Endothelial cell of umbilical vein (primary cell): ENCODE results near the gene THAP4.

ENCODE experiments used
- EZH2 ChIP-seq: IDR thresholded peaks from 2 replicates; pipeline ENCODE4 v1.6.1; 2012; ENCODE audit warnings: borderline replicate concordance, low read depth, mild to moderate bottlenecking, moderate library complexity, low read length, inconsistent platforms; ENCODE audit not compliant: severe bottlenecking
- FOS ChIP-seq: IDR thresholded peaks from 2 replicates; pipeline ENCODE4 v1.6.1; 2011; ENCODE audit warnings: mild to moderate bottlenecking, low read length, moderate library complexity, borderline replicate concordance; ENCODE audit not compliant: insufficient read depth
- GATA2 ChIP-seq: IDR thresholded peaks from 2 replicates; pipeline ENCODE4 v1.7.0; 2011; ENCODE audit warnings: low read depth, mild to moderate bottlenecking, moderate library complexity, mixed read lengths, low read length; ENCODE audit not compliant: insufficient read length, insufficient read depth
- JUN ChIP-seq: IDR thresholded peaks from 2 replicates; pipeline ENCODE4 v1.6.1; 2011; ENCODE audit warnings: borderline replicate concordance, low read depth; ENCODE audit not compliant: insufficient read length, insufficient read depth
- MYC ChIP-seq: IDR thresholded peaks from one replicate; pipeline ENCODE4 v1.6.1; 2011; ENCODE audit warnings: mild to moderate bottlenecking, low read depth, low read length
- POLR2A ChIP-seq: IDR thresholded peaks from 2 replicates; pipeline ENCODE4 v1.6.1; 2012; ENCODE audit warnings: low read depth, mild to moderate bottlenecking, control low read depth, low read length
- POLR2AphosphoS5 ChIP-seq: IDR thresholded peaks from 2 replicates; pipeline ENCODE4 v1.6.1; 2012; ENCODE audit warnings: low read depth, mild to moderate bottlenecking, control low read depth, low read length, moderate library complexity; ENCODE audit not compliant: insufficient read depth
- TF ChIP-seq, protein P1 (sequence below), 2 donors: IDR thresholded peaks; 1 replicate in 1 of 2; 2 replicates in 1 of 2; pipeline ENCODE4 v1.5.1; 2011; ENCODE audit warnings: low read length in 2 of 2, mild to moderate bottlenecking in 2 of 2, moderate library complexity in 2 of 2, control low read depth in 1 of 2, inconsistent platforms in 1 of 2, low read depth in 1 of 2; ENCODE audit not compliant: insufficient read depth in 1 of 2; ENCODE audit errors: extremely low read depth in 1 of 2
- TF ChIP-seq, protein P2 (sequence below): IDR thresholded peaks from 2 replicates; pipeline ENCODE4 v1.6.1; 2011; ENCODE audit not compliant: insufficient read depth, insufficient read length

DNA sequence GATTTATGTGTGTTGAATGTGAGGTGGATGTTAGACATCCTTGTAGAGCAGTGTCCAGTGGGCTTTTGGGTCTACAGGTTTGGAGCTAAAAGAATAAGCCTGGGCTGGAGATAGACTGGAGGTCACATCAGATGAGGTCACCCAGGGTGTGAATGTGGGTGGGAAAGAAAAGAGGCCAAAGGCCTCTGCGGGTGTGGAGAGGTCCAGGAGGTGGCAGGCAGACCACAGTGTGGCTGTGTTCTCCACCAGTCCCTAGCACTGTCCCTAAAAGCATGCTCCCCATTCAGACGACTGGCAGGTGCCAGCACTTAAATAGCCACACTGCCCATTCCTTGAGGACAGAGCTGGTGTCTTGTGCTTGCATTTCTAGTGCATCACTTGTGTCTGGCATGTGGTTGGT is 4.7 kb upstream of the THAP4 start:
- TF ChIP-seq, protein P1, sequence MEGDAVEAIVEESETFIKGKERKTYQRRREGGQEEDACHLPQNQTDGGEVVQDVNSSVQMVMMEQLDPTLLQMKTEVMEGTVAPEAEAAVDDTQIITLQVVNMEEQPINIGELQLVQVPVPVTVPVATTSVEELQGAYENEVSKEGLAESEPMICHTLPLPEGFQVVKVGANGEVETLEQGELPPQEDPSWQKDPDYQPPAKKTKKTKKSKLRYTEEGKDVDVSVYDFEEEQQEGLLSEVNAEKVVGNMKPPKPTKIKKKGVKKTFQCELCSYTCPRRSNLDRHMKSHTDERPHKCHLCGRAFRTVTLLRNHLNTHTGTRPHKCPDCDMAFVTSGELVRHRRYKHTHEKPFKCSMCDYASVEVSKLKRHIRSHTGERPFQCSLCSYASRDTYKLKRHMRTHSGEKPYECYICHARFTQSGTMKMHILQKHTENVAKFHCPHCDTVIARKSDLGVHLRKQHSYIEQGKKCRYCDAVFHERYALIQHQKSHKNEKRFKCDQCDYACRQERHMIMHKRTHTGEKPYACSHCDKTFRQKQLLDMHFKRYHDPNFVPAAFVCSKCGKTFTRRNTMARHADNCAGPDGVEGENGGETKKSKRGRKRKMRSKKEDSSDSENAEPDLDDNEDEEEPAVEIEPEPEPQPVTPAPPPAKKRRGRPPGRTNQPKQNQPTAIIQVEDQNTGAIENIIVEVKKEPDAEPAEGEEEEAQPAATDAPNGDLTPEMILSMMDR (IDR thresholded peaks at IDR 0.05; ENCODE audit: extremely low read depth in 1 of 2, insufficient read depth in 1 of 2, low read depth in 1 of 2, low read length in 2 of 2), result no peak
- TF ChIP-seq EZH2 (no peak), FOS (no peak), JUN (no peak), POLR2A (no peak), GATA2 (no peak), POLR2AphosphoS5 (no peak), MYC (no peak)
- TF ChIP-seq, protein P2, sequence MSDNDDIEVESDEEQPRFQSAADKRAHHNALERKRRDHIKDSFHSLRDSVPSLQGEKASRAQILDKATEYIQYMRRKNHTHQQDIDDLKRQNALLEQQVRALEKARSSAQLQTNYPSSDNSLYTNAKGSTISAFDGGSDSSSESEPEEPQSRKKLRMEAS, result no peak
